Stimulated activated CD8-positive, alpha-beta memory T cell treated with anti-CD3 and anti-CD28 coated beads, Interleukin-7, amount 100 ng/mL, for 1 hour (primary cell): ENCODE data around the gene SQSTM1.

Source experiments
- DNase-seq, 2 donors: peaks; one replicate each; pipeline ENCODE4 v3.0.0-alpha.2; 2020; ENCODE audit warnings: low read depth in 2 of 2

Gene SQSTM1

GRCh38 chr5:179872828-179873575, 52.3 kb downstream of the SQSTM1 start:
- no peak for DNase-seq

- no peak for DNase-seq
These were observed 52.9 kb downstream of the SQSTM1 start for GRCh38 chr5:179873588-179874110.

- no peak for DNase-seq
These were observed 53.4 kb downstream of the SQSTM1 start for GRCh38 chr5:179874136-179874535.

GRCh38 chr5:179874536-179875292, 54.0 kb downstream of the SQSTM1 start:
- no peak for DNase-seq

GRCh38 chr5:179875741-179876609, 55.3 kb downstream of the SQSTM1 start:
- no peak for DNase-seq

GRCh38 chr5:179876610-179876952, 55.9 kb downstream of the SQSTM1 start:
- no peak for DNase-seq

- no peak for DNase-seq
These were observed 57.7 kb downstream of the SQSTM1 start for GRCh38 chr5:179878222-179879002.

GRCh38 chr5:179879003-179879689, 58.4 kb downstream of the SQSTM1 start:
- DNase-seq = no peak

- no peak for DNase-seq
These were observed 58.9 kb downstream of the SQSTM1 start for GRCh38 chr5:179879690-179880010.

- no peak for DNase-seq
These were observed 59.5 kb downstream of the SQSTM1 start for GRCh38 chr5:179880066-179880650.

- DNase-seq = no peak
These were observed 60.3 kb downstream of the SQSTM1 start for GRCh38 chr5:179880848-179881590.

- DNase-seq = no peak
These were observed 61.6 kb downstream of the SQSTM1 start for GRCh38 chr5:179882338-179882737.

GRCh38 chr5:179883163-179883562, 62.5 kb downstream of the SQSTM1 start:
- no peak for DNase-seq

GRCh38 chr5:179885491-179886090, 64.9 kb downstream of the SQSTM1 start:
- no peak for DNase-seq

GRCh38 chr5:179886190-179886911, 65.6 kb downstream of the SQSTM1 start:
- no peak for DNase-seq

GRCh38 chr5:179887095-179887494, 66.4 kb downstream of the SQSTM1 start:
- no peak for DNase-seq
